A673 (cell line): ENCODE results near the gene TMEM242.

ENCODE experiments used
- CTCF ChIP-seq: fragments of 300-800, 200-600 bp; sonication (generic); conservative IDR thresholded peaks from 2 replicates; pipeline ENCODE4 v1.5.1; 2017; ENCODE audit warnings: low read depth, mild to moderate bottlenecking, antibody characterized with exemption, low read length, moderate library complexity, mixed read lengths
- EZH2 ChIP-seq: fragments of 200-600 bp; sonication (generic); IDR thresholded peaks from 2 replicates; pipeline ENCODE4 v1.6.1; 2017; ENCODE audit warnings: borderline replicate concordance, low read depth, mild to moderate bottlenecking, mixed read lengths, antibody characterized with exemption, low read length; ENCODE audit not compliant: poor library complexity, severe bottlenecking

- TF ChIP-seq CTCF, result no peak
- TF ChIP-seq EZH2, result no peak
These were observed 45.2 kb upstream of the TMEM242 start for GRCh38 chr6:157368359-157369049.
